ENCODE data around the gene IRF8.

- TF ChIP-seq CTCF (IDR thresholded peaks at IDR 0.05): no peak
- TF ChIP-seq POLR2A (IDR thresholded peaks at IDR 0.05): no peak
These were observed 482 bp downstream of the IRF8 start for GRCh38 chr16:85899444-85899843.
